Glutamatergic neuron (in vitro differentiated cells): ENCODE measurements around the gene PAQR7. TPM values are rescaled to one million over a fixed set of nuclear protein-coding genes. Genes with fewer than 3 reads are reported as not detected.
A peak's percentile ranks its signal among the peaks of the same experiment; 100 is the strongest.

ENCODE experiments used
- DNase-seq: peaks from one replicate; pipeline ENCODE4 v3.0.0; 2022
- H3K27ac Mint-ChIP-seq: one replicate; pipeline ENCODE4 v1.8.0; 2020; ENCODE audit warnings: mild to moderate bottlenecking, mixed read lengths, inconsistent platforms; ENCODE audit not compliant: unreplicated experiment
- H3K27me3 Mint-ChIP-seq: one replicate; pipeline ENCODE4 v1.8.0; 2020; ENCODE audit warnings: mild to moderate bottlenecking, moderate library complexity, mixed read lengths, inconsistent platforms; ENCODE audit not compliant: unreplicated experiment
- H3K36me3 Mint-ChIP-seq: one replicate; pipeline ENCODE4 v1.8.0; 2020; ENCODE audit warnings: mild to moderate bottlenecking, mixed read lengths, inconsistent platforms; ENCODE audit not compliant: unreplicated experiment
- H3K4me1 Mint-ChIP-seq: one replicate; pipeline ENCODE4 v1.8.0; 2020; ENCODE audit warnings: mild to moderate bottlenecking, low read depth, mixed read lengths, inconsistent platforms; ENCODE audit not compliant: unreplicated experiment
- H3K4me3 Mint-ChIP-seq: one replicate; pipeline ENCODE4 v1.8.0; 2020; ENCODE audit warnings: mild to moderate bottlenecking, mixed read lengths, inconsistent platforms; ENCODE audit not compliant: unreplicated experiment
- H3K9me3 Mint-ChIP-seq: one replicate; pipeline ENCODE4 v1.8.0; 2020; ENCODE audit warnings: mild to moderate bottlenecking, moderate library complexity, mixed read lengths, inconsistent platforms; ENCODE audit not compliant: unreplicated experiment
- total RNA-seq: library from RNA; stranded (reverse); fragmentation: NEBNext Ultra II Directional; extraction: Animal tissue kit (Norgen Biotek cat#: 25700); gene quantifications from one replicate; pipeline ENCODE4 v1.2.1, GENCODE V29; 2021; ENCODE audit not compliant: unreplicated experiment
- TF ChIP-seq, protein P1 (sequence below): fragments of 200-600 bp; sonication (generic); IDR thresholded peaks from one replicate; pipeline ENCODE4 v1.5.0; 2021; ENCODE audit not compliant: partially characterized antibody, unreplicated experiment

PAQR7 gene
- total RNA-seq, 1 donor from 2014 or later = 6.4 TPM

DNA sequence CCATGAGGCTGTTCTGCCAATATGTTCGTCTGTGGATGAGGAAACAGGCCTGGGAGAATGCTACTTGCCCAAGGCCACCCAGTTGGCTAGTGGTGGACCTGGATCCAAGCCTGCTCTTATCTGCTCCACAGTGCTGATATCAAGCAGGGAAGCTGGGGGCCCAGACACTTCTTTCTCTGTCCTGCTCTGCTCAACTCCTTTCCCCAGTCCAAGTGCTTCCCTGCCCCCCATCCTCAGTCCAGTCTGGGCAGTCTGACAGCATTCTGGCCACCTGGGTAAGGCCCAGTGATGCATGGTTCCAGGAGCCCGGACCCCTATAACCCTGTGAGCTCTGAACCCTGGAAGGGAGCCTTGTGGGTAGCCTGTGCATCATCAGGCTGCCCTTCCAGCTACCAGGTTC lies 4.2 kb upstream of the PAQR7 start:
- Mint-ChIP-seq H3K9me3 (peaks cover 6% of the 10 kb centered on the region), H3K4me1 (no peaks in the 10 kb centered on the region), H3K27me3 (peaks cover 4% of the 10 kb centered on the region), H3K27ac (no peak overlapping the region), H3K4me3 (no peak overlapping the region), H3K36me3 (peaks cover 5% of the 10 kb centered on the region)
- TF ChIP-seq, protein P1, sequence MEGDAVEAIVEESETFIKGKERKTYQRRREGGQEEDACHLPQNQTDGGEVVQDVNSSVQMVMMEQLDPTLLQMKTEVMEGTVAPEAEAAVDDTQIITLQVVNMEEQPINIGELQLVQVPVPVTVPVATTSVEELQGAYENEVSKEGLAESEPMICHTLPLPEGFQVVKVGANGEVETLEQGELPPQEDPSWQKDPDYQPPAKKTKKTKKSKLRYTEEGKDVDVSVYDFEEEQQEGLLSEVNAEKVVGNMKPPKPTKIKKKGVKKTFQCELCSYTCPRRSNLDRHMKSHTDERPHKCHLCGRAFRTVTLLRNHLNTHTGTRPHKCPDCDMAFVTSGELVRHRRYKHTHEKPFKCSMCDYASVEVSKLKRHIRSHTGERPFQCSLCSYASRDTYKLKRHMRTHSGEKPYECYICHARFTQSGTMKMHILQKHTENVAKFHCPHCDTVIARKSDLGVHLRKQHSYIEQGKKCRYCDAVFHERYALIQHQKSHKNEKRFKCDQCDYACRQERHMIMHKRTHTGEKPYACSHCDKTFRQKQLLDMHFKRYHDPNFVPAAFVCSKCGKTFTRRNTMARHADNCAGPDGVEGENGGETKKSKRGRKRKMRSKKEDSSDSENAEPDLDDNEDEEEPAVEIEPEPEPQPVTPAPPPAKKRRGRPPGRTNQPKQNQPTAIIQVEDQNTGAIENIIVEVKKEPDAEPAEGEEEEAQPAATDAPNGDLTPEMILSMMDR = no peak
- DNase-seq = no peak

DNA sequence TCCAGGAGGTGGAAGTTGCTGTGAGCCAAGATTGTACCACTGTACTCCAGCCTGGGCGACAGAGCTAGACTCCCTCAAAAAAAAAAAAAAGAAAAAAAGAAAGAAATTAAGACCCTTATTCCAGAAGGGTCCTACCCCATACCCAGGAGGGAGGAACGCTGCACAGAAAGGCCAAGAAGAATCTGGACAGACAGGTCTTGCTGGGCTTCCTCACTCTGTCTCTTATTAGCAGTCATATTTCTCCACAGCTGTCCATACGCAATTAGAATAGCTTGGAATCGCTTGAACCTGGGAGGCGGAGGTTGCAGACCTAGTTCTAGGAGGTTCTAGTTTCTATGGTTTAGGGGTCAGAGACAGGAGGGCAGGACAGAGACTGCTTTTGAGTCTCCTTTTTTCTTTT lies 3.2 kb upstream of the PAQR7 start:
- TF ChIP-seq, protein P1 = no peak
- Mint-ChIP-seq H3K4me1 (no peaks in the 10 kb centered on the region), H3K9me3 (peaks cover 6% of the 10 kb centered on the region), H3K4me3 (no peak overlapping the region), H3K27me3 (peaks cover 4% of the 10 kb centered on the region), H3K27ac (no peak overlapping the region), H3K36me3 (peaks cover 5% of the 10 kb centered on the region)
- no peak for DNase-seq

DNA sequence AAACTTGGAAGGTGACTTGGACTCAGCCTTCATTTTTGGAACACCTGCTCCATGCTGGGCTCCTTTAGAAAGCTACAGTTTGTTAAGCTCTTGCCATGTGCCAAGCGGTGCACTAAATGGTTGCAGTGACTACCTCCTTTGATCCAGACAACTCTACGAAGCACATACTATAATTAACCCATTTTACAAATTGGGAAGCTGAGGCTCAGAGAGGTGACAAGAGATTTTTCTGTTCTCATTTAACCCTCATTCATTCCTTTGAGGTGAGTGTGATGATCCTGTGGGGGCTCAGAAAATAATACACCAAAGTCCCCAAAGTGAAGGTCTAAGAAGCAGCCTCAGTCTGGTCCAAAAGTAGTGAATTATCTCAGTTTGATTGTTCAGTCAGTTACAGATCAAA lies 1.6 kb upstream of the PAQR7 start:
- TF ChIP-seq, protein P1 = no peak
- Mint-ChIP-seq H3K27me3 (peaks cover 4% of the 10 kb centered on the region), H3K9me3 (peaks cover 6% of the 10 kb centered on the region), H3K36me3 (peaks cover 5% of the 10 kb centered on the region), H3K4me1 (no peaks in the 10 kb centered on the region), H3K27ac (no peak overlapping the region), H3K4me3 (no peak overlapping the region)
- DNase-seq = no peak

DNA sequence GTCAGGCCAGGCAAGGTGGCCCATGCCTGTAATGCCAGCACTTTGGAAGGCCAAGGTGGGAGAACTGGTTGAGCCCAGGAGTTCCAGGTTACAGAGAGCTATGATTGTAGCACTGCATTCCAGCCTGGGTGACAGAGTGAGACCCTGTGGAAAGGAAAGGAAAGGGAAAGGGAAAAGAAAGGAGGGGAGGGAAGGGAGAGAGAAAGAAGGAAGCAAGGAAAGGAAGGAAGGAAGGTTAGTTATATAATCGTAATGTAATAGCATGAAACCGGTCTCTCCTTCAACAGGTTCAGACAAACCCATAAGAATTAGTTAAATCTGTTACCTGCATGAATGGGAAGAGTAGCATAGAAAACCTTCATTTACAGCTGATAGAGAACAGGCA lies 1.2 kb upstream of the PAQR7 start:
- DNase-seq = no peak
- Mint-ChIP-seq H3K9me3 (peaks cover 6% of the 10 kb centered on the region), H3K27ac (no peak overlapping the region), H3K27me3 (peaks cover 4% of the 10 kb centered on the region), H3K4me1 (no peaks in the 10 kb centered on the region), H3K36me3 (peaks cover 5% of the 10 kb centered on the region), H3K4me3 (no peak overlapping the region)
- TF ChIP-seq, protein P1 = no peak

- peak overlapping the region; percentile 79 for H3K4me3 Mint-ChIP-seq
- TF ChIP-seq, protein P1 = no peak
- peaks cover 4% of the 10 kb centered on the region for H3K27me3 Mint-ChIP-seq
- no peak for DNase-seq
- peaks cover 5% of the 10 kb centered on the region for H3K36me3 Mint-ChIP-seq
- H3K27ac Mint-ChIP-seq = no peak overlapping the region
- H3K4me1 Mint-ChIP-seq = peaks cover under 1% of the 10 kb centered on the region
- H3K9me3 Mint-ChIP-seq = peaks cover 6% of the 10 kb centered on the region
These were observed 566 bp upstream of the PAQR7 start for GRCh38 chr1:25875856-25876692.
